SK-N-SH (cell line): ENCODE measurements around the gene KCTD21. TPM values are rescaled to one million over a fixed set of nuclear protein-coding genes. Genes with fewer than 3 reads are reported as not detected.

Experiments used
- CTCF ChIA-PET: fragments of 300-600, 350-600 bp; formaldehyde crosslinking; extraction: SDS; loops from one replicate; lab custom pipeline; 2021; lab: Yijun Ruan, JAX
- POLR2A ChIA-PET: fragments of 350-600 bp; sonication (Branson Sonifier 250); formaldehyde crosslinking; extraction: SDS; loops from one replicate; lab custom pipeline; 2020; ENCODE audit warnings: antibody characterized with exemption, inconsistent platforms; lab: Yijun Ruan, JAX
- DNase-seq: peaks from one replicate; pipeline ENCODE4 v3.0.0; 2012
- H2AFZ ChIP-seq: fragments of 200-600 bp; sonication (generic); 2 replicates; pipeline ENCODE4 v1.8.1; 2016; ENCODE audit warnings: antibody characterized with exemption, mild to moderate bottlenecking, low read depth
- H3F3A ChIP-seq: fragments of 200-600 bp; sonication (generic); replicated peaks from 2 replicates; pipeline ENCODE3; 2016; ENCODE audit warnings: antibody characterized with exemption, mild to moderate bottlenecking; ENCODE audit not compliant: insufficient read depth
- H3K27ac ChIP-seq, 2 experiments: fragments of 200-500 bp in 1 of 2; fragments of 200-600 bp in 1 of 2; sonication (Bioruptor generic) in 1 of 2; sonication (generic), shearing (Covaris generic) in 1 of 2; 2 replicates each; pipeline versions ENCODE4 v1.5.1 to v1.6.1; 2014 to 2016; ENCODE audit warnings: low read depth in 2 of 2, inconsistent platforms in 1 of 2, low read length in 1 of 2, mild to moderate bottlenecking in 1 of 2, mixed read lengths in 1 of 2
- H3K27me3 ChIP-seq: fragments of 200-600 bp; sonication (generic), shearing (Covaris generic); 2 replicates; pipeline ENCODE4 v1.6.1; 2016; ENCODE audit warnings: mixed run types; ENCODE audit not compliant: insufficient read depth
- H3K36me3 ChIP-seq, 2 experiments: fragments of 200-500 bp in 1 of 2; fragments of 200-600 bp in 1 of 2; sonication (Bioruptor generic) in 1 of 2; sonication (generic) in 1 of 2; replicated peaks in 1 of 2; 2 replicates each; pipeline versions ENCODE3 to v1.5.1; 2014 to 2016; ENCODE audit warnings: low read length in 1 of 2, mild to moderate bottlenecking in 1 of 2; ENCODE audit not compliant: insufficient read depth in 2 of 2, control insufficient read depth in 1 of 2
- H3K4me1 ChIP-seq, 2 experiments: fragments of 200-500 bp in 1 of 2; fragments of 200-600 bp in 1 of 2; sonication (Bioruptor generic) in 1 of 2; sonication (generic), shearing (Covaris generic) in 1 of 2; 2 replicates each; pipeline versions ENCODE4 v1.5.1 to v1.6.1; 2014 to 2016; ENCODE audit warnings: low read depth in 1 of 2, low read length in 1 of 2, mixed run types in 1 of 2; ENCODE audit not compliant: insufficient read depth in 2 of 2, control insufficient read depth in 1 of 2
- H3K4me2 ChIP-seq: fragments of 200-600 bp; sonication (generic), shearing (Covaris generic); 2 replicates; pipeline ENCODE4 v1.6.1; 2017; ENCODE audit warnings: mixed run types
- H3K4me3 ChIP-seq, 2 experiments: fragments of 200-500 bp in 1 of 2; fragments of 200-600 bp in 1 of 2; sonication (Bioruptor generic) in 1 of 2; sonication (generic), shearing (Covaris generic) in 1 of 2; 2 replicates each; pipeline versions ENCODE4 v1.5.1 to v1.8.1; 2014 to 2016; ENCODE audit warnings: low read depth in 2 of 2, inconsistent platforms in 1 of 2, low read length in 1 of 2, mild to moderate bottlenecking in 1 of 2, mixed read lengths in 1 of 2, moderate library complexity in 1 of 2
- H3K79me2 ChIP-seq: fragments of 200-600 bp; sonication (generic); 2 replicates; pipeline ENCODE4 v1.8.1; 2017; ENCODE audit warnings: mild to moderate bottlenecking; ENCODE audit not compliant: insufficient read depth
- H3K9ac ChIP-seq: fragments of 200-600 bp; sonication (generic); 2 replicates; pipeline ENCODE4 v1.6.1; 2017; ENCODE audit warnings: mixed run types
- H3K9me2 ChIP-seq: fragments of 200-600 bp; sonication (generic); 2 replicates; pipeline ENCODE4 v1.6.1; 2017; ENCODE audit warnings: mixed run types
- H3K9me3 ChIP-seq: fragments of 200-600 bp; sonication (generic); 2 replicates; pipeline ENCODE4 v1.6.1; 2017; ENCODE audit warnings: mixed run types, mild to moderate bottlenecking, moderate library complexity
- H4K20me1 ChIP-seq: fragments of 200-600 bp; sonication (generic); 2 replicates; pipeline ENCODE4 v1.6.1; 2017; ENCODE audit warnings: mild to moderate bottlenecking, mixed run types; ENCODE audit not compliant: insufficient read depth
- ELF1 ChIP-seq: IDR thresholded peaks from 2 replicates; pipeline ENCODE4 v1.4.0; 2012
- EZH2phosphoT487 ChIP-seq: fragments of 200-600 bp; sonication (generic); IDR thresholded peaks from 2 replicates; pipeline ENCODE4 v1.6.1; 2017; ENCODE audit warnings: low read depth, mixed run types, mild to moderate bottlenecking, antibody characterized with exemption, moderate library complexity, borderline replicate concordance
- FOSL2 ChIP-seq: IDR thresholded peaks from 2 replicates; pipeline ENCODE4 v1.4.0; 2012; ENCODE audit warnings: low read depth, mild to moderate bottlenecking, moderate library complexity, borderline replicate concordance
- FOXJ3 ChIP-seq: sonication (generic); formaldehyde crosslinking; IDR thresholded peaks from 2 replicates; pipeline ENCODE4 v1.5.1; 2020; ENCODE audit warnings: mild to moderate bottlenecking, missing genetic modification reagents
- GABPA ChIP-seq: IDR thresholded peaks from 2 replicates; pipeline ENCODE4 v1.4.0; 2012; ENCODE audit warnings: low read depth, mild to moderate bottlenecking
- IRF3 ChIP-seq: fragments of 150-350 bp; IDR thresholded peaks from 2 replicates; pipeline ENCODE4 v1.6.1; 2016; ENCODE audit warnings: mild to moderate bottlenecking, low read depth, low read length
- JUND ChIP-seq: IDR thresholded peaks from 2 replicates; pipeline ENCODE4 v1.4.0; 2012
- MEF2A ChIP-seq: IDR thresholded peaks from 2 replicates; pipeline ENCODE4 v1.4.0; 2012; ENCODE audit warnings: low read depth, borderline replicate concordance
- MXI1 ChIP-seq: IDR thresholded peaks from 2 replicates; pipeline ENCODE4 v1.6.1; 2012; ENCODE audit warnings: mild to moderate bottlenecking, low read depth, low read length, improper control_type of control experiment
- NFIC ChIP-seq: IDR thresholded peaks from 2 replicates; pipeline ENCODE4 v1.4.0; 2012; ENCODE audit warnings: borderline replicate concordance
- NRF1 ChIP-seq: IDR thresholded peaks from 2 replicates; pipeline ENCODE4 v1.6.1; 2012; ENCODE audit warnings: low read depth, mild to moderate bottlenecking, low read length
- RCOR1 ChIP-seq: fragments of 150-350 bp; IDR thresholded peaks from 2 replicates; pipeline ENCODE4 v1.6.1; 2017; ENCODE audit warnings: antibody characterized with exemption, low read length
- SIN3A ChIP-seq: IDR thresholded peaks from 2 replicates; pipeline ENCODE4 v1.6.1; 2012; ENCODE audit warnings: low read depth, mild to moderate bottlenecking, low read length, moderate library complexity, borderline replicate concordance
- TAF1 ChIP-seq: IDR thresholded peaks from 2 replicates; pipeline ENCODE4 v1.6.1; 2012; ENCODE audit warnings: low read depth, mild to moderate bottlenecking, low read length, moderate library complexity, borderline replicate concordance
- TCF12 ChIP-seq: IDR thresholded peaks from 2 replicates; pipeline ENCODE4 v1.4.0; 2012
- TEAD4 ChIP-seq: IDR thresholded peaks from 2 replicates; pipeline ENCODE4 v1.4.0; 2012; ENCODE audit warnings: mild to moderate bottlenecking, borderline replicate concordance; ENCODE audit not compliant: insufficient read depth
- YY1 ChIP-seq: IDR thresholded peaks from 2 replicates; pipeline ENCODE4 v1.4.0; 2012; ENCODE audit warnings: low read depth, mild to moderate bottlenecking
- WGBS: methylation state at CpG from one replicate; pipeline ENCODE4 v1.1.6; 2017; ENCODE audit warnings: low lambda C conversion rate; 5-methylcytosine and 5-hydroxymethylcytosine counted together
- polyA plus RNA-seq, 3 experiments: library from polyadenylated mRNA; depleted of rRNA; stranded (reverse); fragments of >200 nt; gene quantifications; 2 replicates each; pipeline ENCODE4 v1.2.3, GENCODE V29; 2012
- TF ChIP-seq, protein P1 (sequence below): fragments of 200-600 bp; sonication (generic); IDR thresholded peaks from 2 replicates; pipeline ENCODE4 v1.6.1; 2017; ENCODE audit warnings: antibody characterized with exemption, mild to moderate bottlenecking, moderate library complexity
- TF ChIP-seq, protein P2 (sequence below): IDR thresholded peaks from 2 replicates; pipeline ENCODE4 v1.4.0; 2012; ENCODE audit warnings: low read depth, borderline replicate concordance
- TF ChIP-seq, protein P3 (sequence below): IDR thresholded peaks from 2 replicates; pipeline ENCODE4 v1.6.1; 2012; ENCODE audit warnings: mild to moderate bottlenecking, low read depth, low read length, moderate library complexity

The KCTD21 gene
- polyA plus RNA-seq, 1 of the 3 experiments (the other 2 are of a cell fraction), result 5.0 TPM

GRCh38 chr11:78187366-78188285, 800 bp downstream of the KCTD21 start:
- 0 out of 2 replicates have a peak, but pooled peaks cover 6% of the 10 kb centered on the region for H4K20me1 ChIP-seq
- H3K4me3 ChIP-seq, result peak overlapping the region; percentile 74 to 98
- H2AFZ ChIP-seq, result no peak overlapping the region
- ChIA-PET POLR2A (interaction anchor here (0.6 to 1.9 kb wide), 7 partner anchors 18 to 387 kb away, joined by 3 to 13 read pairs (median 5); partner anchors contain the start of genes ALG8, GAB2 and NARS2), CTCF (interaction anchor here (1.2 to 1.3 kb wide), 2 partner anchors 40 to 48 kb away, joined by 3 read pairs; partner anchors contain the start of gene ALG8)
- H3K27ac ChIP-seq, result peak overlapping the region in 1 of 2 experiments; percentile 80; a peak in 3 of 4 replicates
- peak overlapping the region; percentile 92 for H3K9ac ChIP-seq
- peak overlapping the region; percentile 83 for H3K4me2 ChIP-seq
- TF ChIP-seq, protein P1, sequence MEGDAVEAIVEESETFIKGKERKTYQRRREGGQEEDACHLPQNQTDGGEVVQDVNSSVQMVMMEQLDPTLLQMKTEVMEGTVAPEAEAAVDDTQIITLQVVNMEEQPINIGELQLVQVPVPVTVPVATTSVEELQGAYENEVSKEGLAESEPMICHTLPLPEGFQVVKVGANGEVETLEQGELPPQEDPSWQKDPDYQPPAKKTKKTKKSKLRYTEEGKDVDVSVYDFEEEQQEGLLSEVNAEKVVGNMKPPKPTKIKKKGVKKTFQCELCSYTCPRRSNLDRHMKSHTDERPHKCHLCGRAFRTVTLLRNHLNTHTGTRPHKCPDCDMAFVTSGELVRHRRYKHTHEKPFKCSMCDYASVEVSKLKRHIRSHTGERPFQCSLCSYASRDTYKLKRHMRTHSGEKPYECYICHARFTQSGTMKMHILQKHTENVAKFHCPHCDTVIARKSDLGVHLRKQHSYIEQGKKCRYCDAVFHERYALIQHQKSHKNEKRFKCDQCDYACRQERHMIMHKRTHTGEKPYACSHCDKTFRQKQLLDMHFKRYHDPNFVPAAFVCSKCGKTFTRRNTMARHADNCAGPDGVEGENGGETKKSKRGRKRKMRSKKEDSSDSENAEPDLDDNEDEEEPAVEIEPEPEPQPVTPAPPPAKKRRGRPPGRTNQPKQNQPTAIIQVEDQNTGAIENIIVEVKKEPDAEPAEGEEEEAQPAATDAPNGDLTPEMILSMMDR, result no peak
- TF ChIP-seq TEAD4 (no peak), GABPA (no peak), ELF1 (no peak), TAF1 (no peak), SIN3A (no peak), EZH2phosphoT487 (no peak), FOSL2 (no peak), NFIC (no peak), IRF3 (no peak), NRF1 (no peak), MEF2A (no peak), JUND (no peak), YY1 (no peak), RCOR1 (no peak), MXI1 (no peak; the same call in none of the 2 replicates), FOXJ3 (CRISPR knock-in tag) (no peak), TCF12 (no peak)
- TF ChIP-seq, protein P2, sequence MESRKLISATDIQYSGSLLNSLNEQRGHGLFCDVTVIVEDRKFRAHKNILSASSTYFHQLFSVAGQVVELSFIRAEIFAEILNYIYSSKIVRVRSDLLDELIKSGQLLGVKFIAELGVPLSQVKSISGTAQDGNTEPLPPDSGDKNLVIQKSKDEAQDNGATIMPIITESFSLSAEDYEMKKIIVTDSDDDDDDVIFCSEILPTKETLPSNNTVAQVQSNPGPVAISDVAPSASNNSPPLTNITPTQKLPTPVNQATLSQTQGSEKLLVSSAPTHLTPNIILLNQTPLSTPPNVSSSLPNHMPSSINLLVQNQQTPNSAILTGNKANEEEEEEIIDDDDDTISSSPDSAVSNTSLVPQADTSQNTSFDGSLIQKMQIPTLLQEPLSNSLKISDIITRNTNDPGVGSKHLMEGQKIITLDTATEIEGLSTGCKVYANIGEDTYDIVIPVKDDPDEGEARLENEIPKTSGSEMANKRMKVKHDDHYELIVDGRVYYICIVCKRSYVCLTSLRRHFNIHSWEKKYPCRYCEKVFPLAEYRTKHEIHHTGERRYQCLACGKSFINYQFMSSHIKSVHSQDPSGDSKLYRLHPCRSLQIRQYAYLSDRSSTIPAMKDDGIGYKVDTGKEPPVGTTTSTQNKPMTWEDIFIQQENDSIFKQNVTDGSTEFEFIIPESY, result no peak
- TF ChIP-seq, protein P3, sequence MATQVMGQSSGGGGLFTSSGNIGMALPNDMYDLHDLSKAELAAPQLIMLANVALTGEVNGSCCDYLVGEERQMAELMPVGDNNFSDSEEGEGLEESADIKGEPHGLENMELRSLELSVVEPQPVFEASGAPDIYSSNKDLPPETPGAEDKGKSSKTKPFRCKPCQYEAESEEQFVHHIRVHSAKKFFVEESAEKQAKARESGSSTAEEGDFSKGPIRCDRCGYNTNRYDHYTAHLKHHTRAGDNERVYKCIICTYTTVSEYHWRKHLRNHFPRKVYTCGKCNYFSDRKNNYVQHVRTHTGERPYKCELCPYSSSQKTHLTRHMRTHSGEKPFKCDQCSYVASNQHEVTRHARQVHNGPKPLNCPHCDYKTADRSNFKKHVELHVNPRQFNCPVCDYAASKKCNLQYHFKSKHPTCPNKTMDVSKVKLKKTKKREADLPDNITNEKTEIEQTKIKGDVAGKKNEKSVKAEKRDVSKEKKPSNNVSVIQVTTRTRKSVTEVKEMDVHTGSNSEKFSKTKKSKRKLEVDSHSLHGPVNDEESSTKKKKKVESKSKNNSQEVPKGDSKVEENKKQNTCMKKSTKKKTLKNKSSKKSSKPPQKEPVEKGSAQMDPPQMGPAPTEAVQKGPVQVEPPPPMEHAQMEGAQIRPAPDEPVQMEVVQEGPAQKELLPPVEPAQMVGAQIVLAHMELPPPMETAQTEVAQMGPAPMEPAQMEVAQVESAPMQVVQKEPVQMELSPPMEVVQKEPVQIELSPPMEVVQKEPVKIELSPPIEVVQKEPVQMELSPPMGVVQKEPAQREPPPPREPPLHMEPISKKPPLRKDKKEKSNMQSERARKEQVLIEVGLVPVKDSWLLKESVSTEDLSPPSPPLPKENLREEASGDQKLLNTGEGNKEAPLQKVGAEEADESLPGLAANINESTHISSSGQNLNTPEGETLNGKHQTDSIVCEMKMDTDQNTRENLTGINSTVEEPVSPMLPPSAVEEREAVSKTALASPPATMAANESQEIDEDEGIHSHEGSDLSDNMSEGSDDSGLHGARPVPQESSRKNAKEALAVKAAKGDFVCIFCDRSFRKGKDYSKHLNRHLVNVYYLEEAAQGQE, result no peak
- no peaks in the 10 kb centered on the region for H3K27me3 ChIP-seq
- no peak for DNase-seq
- H3K9me2 ChIP-seq, result no peaks in the 10 kb centered on the region
- H3K9me3 ChIP-seq, result no peaks in the 10 kb centered on the region
- peaks cover 21 to 32% of the 10 kb centered on the region in 2 experiments; a peak in 3 of 4 replicates for H3K4me1 ChIP-seq
- H3K79me2 ChIP-seq, result peaks cover 82% of the 10 kb centered on the region
- H3F3A ChIP-seq, result peaks cover 5% of the 10 kb centered on the region
- 31% methylated on average over 28 of the region's 31 CpGs for WGBS
- H3K36me3 ChIP-seq, result peaks cover 0 to 21% of the 10 kb centered on the region in 2 experiments
